ENCODE measurements around the gene DDX23. TPM values are rescaled to one million over a fixed set of nuclear protein-coding genes. Genes with fewer than 3 reads are reported as not detected.

The DDX23 gene
- total RNA-seq, 2 experiments from 2014 or later = 117 to 127 TPM

DNA sequence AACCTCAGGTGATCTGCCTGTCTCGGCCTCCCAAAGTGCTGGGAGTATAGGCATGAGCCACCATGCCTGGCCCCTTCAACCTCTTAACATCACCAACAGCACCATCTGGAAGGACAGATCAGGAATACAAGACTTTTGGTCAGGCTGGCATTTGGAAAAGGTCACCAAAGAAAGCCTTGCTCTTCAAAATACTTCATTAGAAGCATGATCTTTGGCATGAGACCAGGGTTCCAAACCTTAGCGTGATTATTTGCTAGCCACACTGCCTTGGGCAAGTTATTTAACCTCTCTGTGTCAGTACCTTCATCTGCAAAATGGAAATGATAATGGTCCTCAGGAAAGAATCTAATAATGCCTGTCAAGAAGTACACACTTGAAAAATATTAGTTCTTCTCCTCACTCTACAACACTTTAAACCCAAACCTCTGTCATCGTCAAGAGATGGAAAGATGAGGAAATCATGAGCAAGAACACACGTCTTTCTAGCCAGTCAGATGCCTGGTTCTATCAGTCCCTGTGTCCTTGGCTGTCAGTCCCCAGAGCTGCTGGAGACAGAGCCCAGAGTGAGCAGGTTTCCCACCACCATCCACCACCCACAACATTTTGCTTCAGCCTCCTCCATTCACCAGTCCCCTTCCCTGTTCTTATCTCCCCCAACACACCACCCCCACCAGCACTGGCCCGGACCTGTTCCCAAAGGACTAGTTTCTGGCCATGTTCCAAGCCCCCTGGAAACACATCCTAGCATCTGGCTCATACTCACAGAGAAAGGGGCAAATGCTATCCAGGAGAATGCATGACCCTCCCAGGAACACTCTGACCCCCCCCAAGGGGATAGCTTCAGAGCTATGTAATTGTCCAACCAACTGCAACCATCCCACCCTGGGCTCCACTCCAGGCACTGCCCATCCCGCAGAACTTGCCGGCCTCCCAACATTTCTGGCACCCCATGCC lies 65.1 kb downstream of the DDX23 start:
- Mint-ChIP-seq H3K27me3 (peaks cover 46% of the 10 kb centered on the region), H3K9me3 (no peaks in the 10 kb centered on the region), H3K36me3 (ENCODE audit: low read depth) (no peaks in the 10 kb centered on the region), H3K27ac (no peak overlapping the region), H3K4me1 (peaks cover 3% of the 10 kb centered on the region), H3K4me3 (no peak overlapping the region)
- no peak for DNase-seq
- ChIA-PET POLR2A (no interaction called here), CTCF (interaction anchor here (1.2 kb wide), 1 partner anchor 29 kb away, joined by 4 read pairs; no protein-coding TSS in a partner anchor)

DNA sequence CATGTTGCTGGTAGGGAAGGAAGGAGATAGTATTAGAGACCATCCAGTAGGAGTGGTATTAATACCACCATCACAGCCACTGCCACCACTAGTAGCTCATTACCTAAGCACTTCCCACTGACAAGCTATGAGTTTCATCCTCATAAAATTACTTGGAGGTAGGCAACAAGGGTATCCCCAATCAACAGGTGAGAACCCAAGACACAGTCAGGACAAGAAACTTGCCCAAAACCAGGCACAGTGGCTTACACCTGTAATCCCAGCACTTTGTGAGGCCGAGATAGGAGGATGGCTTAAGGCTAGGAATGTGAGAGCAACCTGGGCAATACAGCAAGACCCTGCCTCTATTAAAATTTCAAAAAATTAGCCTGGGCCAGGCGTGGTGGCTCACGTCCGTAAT lies 68.5 kb downstream of the DDX23 start:
- no peaks in the 10 kb centered on the region for H3K36me3 Mint-ChIP-seq (ENCODE audit: low read depth)
- DNase-seq = no peak
- CTCF ChIA-PET = interaction anchor here (1.0 kb wide), 1 partner anchor 30 kb away, joined by 3 read pairs; no protein-coding TSS in a partner anchor
- no peaks in the 10 kb centered on the region for H3K9me3 Mint-ChIP-seq
- peaks cover 29% of the 10 kb centered on the region for H3K27me3 Mint-ChIP-seq
- no peak overlapping the region for H3K4me3 Mint-ChIP-seq
- POLR2A ChIA-PET = no interaction called here
- H3K4me1 Mint-ChIP-seq = no peaks in the 10 kb centered on the region
- no peak overlapping the region for H3K27ac Mint-ChIP-seq

DNA sequence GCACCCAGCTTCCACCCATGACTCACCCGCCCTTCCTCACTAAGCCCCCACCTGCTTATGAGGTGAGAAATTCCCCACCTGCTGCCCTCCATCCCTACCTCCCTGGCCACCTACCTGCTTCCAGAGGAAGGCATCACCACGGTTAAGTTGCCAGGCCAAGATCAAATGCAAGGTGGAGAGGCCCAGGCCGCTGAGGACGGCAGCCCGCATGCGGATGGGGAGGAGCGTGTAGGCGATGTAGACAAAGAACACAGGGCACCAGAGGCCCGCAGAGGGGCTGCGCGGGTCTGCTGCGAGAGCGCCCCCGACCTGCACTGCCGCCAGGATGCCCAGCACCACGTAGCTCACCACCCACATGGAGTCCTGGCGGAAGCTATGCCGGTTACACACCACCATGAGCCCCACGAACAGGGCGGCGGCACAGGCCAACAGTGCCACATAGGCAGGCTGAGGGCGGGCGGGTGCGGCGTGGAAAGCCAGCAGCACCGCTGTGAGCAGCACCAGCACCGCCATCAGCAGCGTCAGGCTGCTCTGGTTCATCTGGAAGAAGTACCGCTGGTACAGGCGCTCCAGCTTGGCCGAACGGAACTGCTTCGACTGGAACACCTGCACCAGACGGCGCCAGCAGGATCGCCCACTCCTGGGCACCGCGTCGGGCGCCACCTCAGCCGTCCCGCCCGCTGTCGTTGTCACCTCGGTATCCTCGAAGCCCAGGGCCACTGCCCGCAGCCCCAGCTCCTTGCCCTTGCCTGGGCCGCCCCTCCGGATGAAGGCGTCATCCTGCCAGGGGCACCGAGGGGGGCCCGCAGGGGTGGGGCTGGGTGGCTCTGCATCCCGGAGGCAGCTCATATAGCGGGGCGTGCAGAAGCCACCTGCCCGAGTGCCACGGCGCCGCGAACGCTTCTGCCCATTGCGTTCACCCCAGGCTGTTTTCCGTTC lies 69.2 kb downstream of the DDX23 start:
- H3K27me3 Mint-ChIP-seq = peaks cover 22% of the 10 kb centered on the region
- no peaks in the 10 kb centered on the region for H3K4me1 Mint-ChIP-seq
- H3K27ac Mint-ChIP-seq = no peak overlapping the region
- no peak overlapping the region for H3K4me3 Mint-ChIP-seq
- H3K9me3 Mint-ChIP-seq = no peaks in the 10 kb centered on the region
- H3K36me3 Mint-ChIP-seq (ENCODE audit: low read depth) = no peaks in the 10 kb centered on the region
- POLR2A ChIA-PET = no interaction called here
- DNase-seq = no peak
- CTCF ChIA-PET = interaction anchor here (1.0 kb wide), 1 partner anchor 29 kb away, joined by 3 read pairs; no protein-coding TSS in a partner anchor

DNA sequence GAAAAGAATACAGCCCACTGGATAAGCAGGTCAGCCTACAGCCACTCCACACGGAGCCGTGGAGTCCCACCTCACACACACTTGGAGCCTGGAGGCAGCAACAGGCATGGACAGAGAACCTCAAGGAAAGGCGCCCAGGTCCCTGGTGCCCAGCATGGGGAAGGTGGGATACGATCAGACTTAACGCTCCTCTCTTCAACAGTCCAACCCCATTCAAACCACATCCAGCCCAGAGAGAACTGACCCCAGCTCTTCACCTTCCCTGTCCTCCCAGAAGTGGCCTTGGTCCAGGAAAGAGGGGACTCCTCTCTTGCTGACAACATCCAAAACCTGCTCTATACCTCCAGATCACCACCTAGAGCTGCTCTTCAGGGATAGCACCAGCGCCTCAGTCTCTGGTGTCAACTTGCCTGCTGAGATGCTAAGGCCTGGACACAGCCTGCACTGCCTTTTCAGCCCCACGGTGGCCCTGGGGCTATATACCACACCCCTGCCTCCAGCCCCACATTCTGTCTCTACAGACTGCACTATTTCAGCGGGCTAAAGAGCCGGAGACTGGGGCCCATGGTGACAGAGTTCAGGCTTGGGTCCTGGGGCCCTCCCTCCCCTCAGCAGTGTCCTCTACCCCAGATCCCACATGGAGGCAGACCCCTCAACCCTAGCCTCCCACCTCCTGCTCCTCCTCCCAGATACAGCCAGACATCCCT lies 70.1 kb downstream of the DDX23 start:
- ChIA-PET POLR2A (no interaction called here), CTCF (no interaction called here)
- Mint-ChIP-seq H3K27me3 (peaks cover 14% of the 10 kb centered on the region), H3K36me3 (ENCODE audit: low read depth) (no peaks in the 10 kb centered on the region), H3K9me3 (no peaks in the 10 kb centered on the region), H3K4me3 (no peak overlapping the region), H3K27ac (no peak overlapping the region), H3K4me1 (no peaks in the 10 kb centered on the region)
- DNase-seq = no peak

DNA sequence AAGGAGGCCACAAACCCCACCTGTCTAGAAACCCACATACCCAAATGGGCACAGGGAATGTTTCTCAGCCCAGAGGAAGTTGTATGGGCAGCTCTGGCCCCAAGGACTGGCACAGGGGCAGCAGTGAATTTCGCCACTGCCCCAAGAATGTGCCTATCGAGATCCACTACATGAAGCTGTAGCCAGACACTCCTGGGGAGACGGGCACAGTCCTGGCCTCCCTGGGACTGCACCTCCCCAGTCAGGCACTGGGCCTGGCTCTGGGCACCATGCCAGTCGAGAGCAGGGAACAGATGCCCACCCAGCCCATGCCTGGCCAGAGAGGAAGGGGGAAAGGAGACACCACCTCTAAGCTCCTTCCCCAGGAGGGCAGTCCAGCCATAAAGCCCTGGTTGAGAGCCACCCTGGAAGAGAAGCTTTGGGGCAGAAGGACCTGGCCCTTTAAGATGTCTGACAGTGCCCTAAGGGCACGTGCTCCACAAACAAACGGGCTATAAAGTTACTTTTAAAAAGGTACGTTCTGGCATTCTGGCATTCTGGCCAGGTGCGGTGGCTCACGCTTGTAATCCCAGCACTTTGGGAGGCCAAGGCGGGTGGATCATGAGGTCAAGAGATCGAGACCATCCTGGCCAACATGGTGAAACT lies 71.5 kb downstream of the DDX23 start:
- CTCF ChIA-PET = interaction anchor here (1.3 to 2.3 kb wide), 2 partner anchors 15 to 27 kb away, joined by 5 to 6 read pairs; no protein-coding TSS in a partner anchor
- POLR2A ChIA-PET = interaction anchor here (0.6 kb wide), 1 partner anchor 444 kb away, joined by 4 read pairs; no protein-coding TSS in a partner anchor
- no peaks in the 10 kb centered on the region for H3K36me3 Mint-ChIP-seq (ENCODE audit: low read depth)
- H3K4me3 Mint-ChIP-seq = no peak overlapping the region
- no peak overlapping the region for H3K27ac Mint-ChIP-seq
- H3K27me3 Mint-ChIP-seq = peaks cover 7% of the 10 kb centered on the region
- H3K4me1 Mint-ChIP-seq = no peaks in the 10 kb centered on the region
- no peak for DNase-seq
- H3K9me3 Mint-ChIP-seq = no peaks in the 10 kb centered on the region

DNA sequence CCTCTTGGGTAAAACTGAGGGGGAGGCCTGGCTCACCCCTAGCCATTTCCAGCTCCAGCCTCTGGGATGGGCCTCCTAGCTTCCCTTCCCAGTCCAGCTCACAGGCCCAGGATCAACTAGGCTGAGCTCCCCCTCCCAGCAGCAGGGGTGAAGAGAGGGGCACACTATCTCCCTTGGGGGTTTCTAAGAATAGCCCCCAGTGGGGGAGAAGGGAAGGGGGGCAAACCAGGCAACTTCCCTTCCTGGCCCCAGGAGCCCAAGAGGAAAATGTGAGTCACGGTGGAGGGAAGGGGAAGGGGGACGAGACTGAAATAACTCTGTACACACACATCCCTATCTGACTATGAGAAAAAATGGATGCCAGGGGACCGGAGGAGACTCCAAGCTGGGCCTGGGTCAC lies 72.1 kb downstream of the DDX23 start:
- POLR2A ChIA-PET = no interaction called here
- CTCF ChIA-PET = interaction anchor here (1.3 to 2.3 kb wide), 2 partner anchors 15 to 27 kb away, joined by 5 to 6 read pairs; no protein-coding TSS in a partner anchor
- peaks cover 3% of the 10 kb centered on the region for H3K27me3 Mint-ChIP-seq

More for the DNA sequence above, 72.1 kb downstream of the DDX23 start:
- Mint-ChIP-seq H3K4me1 (no peaks in the 10 kb centered on the region), H3K4me3 (no peak overlapping the region), H3K36me3 (ENCODE audit: low read depth) (no peaks in the 10 kb centered on the region), H3K27ac (no peak overlapping the region), H3K9me3 (no peaks in the 10 kb centered on the region)
- DNase-seq = no peak

Other genes with a start within 250 kb of the DDX23 start
- gene KANSL2, start 169.9 kb downstream of the DDX23 start, total RNA-seq = 10 to 100 TPM; 40.3 to 42.2 TPM
- 10 to 100 TPM; 56.9 to 57.4 TPM for gene CCNT1, start 135.5 kb downstream of the DDX23 start, total RNA-seq
- under 1 TPM in 1 of 2 experiments, not detected in 1; 0.05 TPM for gene ADCY6, start 63.1 kb downstream of the DDX23 start, total RNA-seq
- 10 to 100 TPM; 32.8 to 34.2 TPM for gene CACNB3, start 33.7 kb downstream of the DDX23 start, total RNA-seq
- 1 to 10 TPM; 2.6 to 3.0 TPM for gene RND1, start 13.7 kb upstream of the DDX23 start, total RNA-seq
- 10 to 100 TPM; 73.4 to 78.7 TPM for gene FKBP11, start 73.3 kb upstream of the DDX23 start, total RNA-seq
- 100 to 1,000 TPM; 114 to 122 TPM for gene ARF3, start 105.3 kb upstream of the DDX23 start, total RNA-seq
- 1 to 10 TPM; 4.1 to 4.2 TPM for gene WNT10B, start 119.6 kb upstream of the DDX23 start, total RNA-seq
- under 1 TPM; 0.33 to 0.73 TPM for gene WNT1, start 126.2 kb upstream of the DDX23 start, total RNA-seq
- gene DDN, start 147.2 kb upstream of the DDX23 start, total RNA-seq = under 1 TPM; 0.23 TPM
- 10 to 100 TPM; 65.9 to 70.2 TPM for gene PRKAG1, start 166.6 kb upstream of the DDX23 start, total RNA-seq
- gene KMT2D, start 208.6 kb upstream of the DDX23 start, total RNA-seq = 10 to 100 TPM; 82.3 to 87.8 TPM
- gene RHEBL1, start 217.8 kb upstream of the DDX23 start, total RNA-seq = 10 to 100 TPM; 14.8 to 15.8 TPM
- under 1 TPM; 0.08 to 0.20 TPM for gene DHH, start 242.6 kb upstream of the DDX23 start, total RNA-seq

Measured in activated CD4-positive, alpha-beta memory T cell treated with anti-CD3 and anti-CD28 coated beads, Interleukin-2, amount 10 ng/mL, durations not matched to agents 7 days and 5 days (primary cell).